ENCODE measurements around the gene RASA3. TPM values are rescaled to one million over a fixed set of nuclear protein-coding genes. Genes with fewer than 3 reads are reported as not detected.

Gene RASA3
- total RNA-seq, 1 experiment from 2014 or later: 9.1 TPM

DNA sequence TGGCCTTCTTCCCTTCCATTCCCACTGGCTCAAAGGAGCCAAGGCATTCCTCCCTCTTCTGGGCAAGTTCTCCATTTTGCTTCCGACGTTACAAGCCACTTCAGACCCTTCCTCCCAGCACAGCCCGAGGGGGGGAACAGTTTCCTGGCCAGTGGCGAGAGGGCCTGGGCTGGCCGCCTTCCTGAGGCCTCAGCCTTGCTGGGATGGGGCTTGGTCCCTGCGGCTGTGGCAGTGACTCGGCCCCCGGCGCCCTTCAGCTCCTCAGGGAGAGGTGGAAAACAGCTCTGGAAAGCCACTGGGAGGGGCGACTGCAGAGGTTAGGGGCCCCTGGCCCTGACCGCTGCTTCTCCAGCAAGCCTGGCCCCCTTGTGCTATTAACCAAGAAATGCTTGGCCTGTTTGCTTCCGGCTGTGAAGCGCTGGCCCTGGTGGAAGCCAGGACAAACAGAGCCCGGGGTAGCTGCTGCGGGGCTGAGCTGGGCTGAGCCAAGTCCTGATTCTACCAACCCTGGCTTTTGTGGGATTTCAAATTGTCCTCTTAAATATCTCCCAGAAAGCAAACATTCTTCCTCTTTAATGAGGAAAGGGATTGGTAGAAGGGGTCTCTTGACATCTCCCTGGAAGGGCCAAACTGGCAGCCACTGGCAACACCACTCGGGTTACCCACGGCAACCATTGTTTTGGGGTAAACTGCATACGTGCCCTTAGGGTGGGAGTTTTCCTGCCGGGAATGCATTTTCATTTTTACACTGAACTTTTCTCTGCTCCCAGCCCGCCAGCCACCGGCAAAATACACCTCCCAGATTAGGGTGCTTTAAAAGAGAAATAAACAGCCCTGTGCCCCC, 197.2 kb downstream of the RASA3 start:
- Histone ChIP-seq H3K9me3 (ENCODE audit: low read length) (no peaks in the 10 kb centered on the region), H3K4me1 (ENCODE audit: insufficient read depth, low read length) (no peaks in the 10 kb centered on the region), H3K4me3 (ENCODE audit: low read length) (no peak overlapping the region), H3F3A (ENCODE audit: low read length, unreplicated experiment) (no peaks in the 10 kb centered on the region), H3K27me3 (ENCODE audit: low read length) (no peaks in the 10 kb centered on the region), H3K4me2 (ENCODE audit: low read length) (no peak overlapping the region), H3K9ac (ENCODE audit: low read length) (no peak overlapping the region), H4K20me1 (ENCODE audit: low read length) (no peaks in the 10 kb centered on the region), H3K36me3 (ENCODE audit: low read depth, low read length) (no peaks in the 10 kb centered on the region), H3K27ac (ENCODE audit: low read length) (no peak overlapping the region), H3K79me2 (ENCODE audit: low read length) (no peaks in the 10 kb centered on the region), H3K9me2 (replicated peaks; ENCODE audit: low read length) (no peaks in the 10 kb centered on the region), H2AFZ (ENCODE audit: low read length) (no peak overlapping the region)
- no peak for TF ChIP-seq EZH2 (IDR thresholded peaks at IDR 0.05; ENCODE audit: low read length, unreplicated experiment)
- no peak for TF ChIP-seq EZH2phosphoT487 (IDR thresholded peaks at IDR 0.05; ENCODE audit: borderline replicate concordance, low read length)
- TF ChIP-seq, protein P1, sequence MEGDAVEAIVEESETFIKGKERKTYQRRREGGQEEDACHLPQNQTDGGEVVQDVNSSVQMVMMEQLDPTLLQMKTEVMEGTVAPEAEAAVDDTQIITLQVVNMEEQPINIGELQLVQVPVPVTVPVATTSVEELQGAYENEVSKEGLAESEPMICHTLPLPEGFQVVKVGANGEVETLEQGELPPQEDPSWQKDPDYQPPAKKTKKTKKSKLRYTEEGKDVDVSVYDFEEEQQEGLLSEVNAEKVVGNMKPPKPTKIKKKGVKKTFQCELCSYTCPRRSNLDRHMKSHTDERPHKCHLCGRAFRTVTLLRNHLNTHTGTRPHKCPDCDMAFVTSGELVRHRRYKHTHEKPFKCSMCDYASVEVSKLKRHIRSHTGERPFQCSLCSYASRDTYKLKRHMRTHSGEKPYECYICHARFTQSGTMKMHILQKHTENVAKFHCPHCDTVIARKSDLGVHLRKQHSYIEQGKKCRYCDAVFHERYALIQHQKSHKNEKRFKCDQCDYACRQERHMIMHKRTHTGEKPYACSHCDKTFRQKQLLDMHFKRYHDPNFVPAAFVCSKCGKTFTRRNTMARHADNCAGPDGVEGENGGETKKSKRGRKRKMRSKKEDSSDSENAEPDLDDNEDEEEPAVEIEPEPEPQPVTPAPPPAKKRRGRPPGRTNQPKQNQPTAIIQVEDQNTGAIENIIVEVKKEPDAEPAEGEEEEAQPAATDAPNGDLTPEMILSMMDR (conservative IDR thresholded peaks at IDR 0.05; ENCODE audit: low read depth, low read length): no peak
- DNase-seq: no peak
- BruUV-seq (replicated peaks): no TSS peak
- no peak for ATAC-seq
- CTCF ChIA-PET: no interaction called here
- intact Hi-C loops (cut with micrococcal nuclease): no loop called here
- POLR2A ChIA-PET (ENCODE audit: unreplicated experiment): no interaction called here

DNA sequence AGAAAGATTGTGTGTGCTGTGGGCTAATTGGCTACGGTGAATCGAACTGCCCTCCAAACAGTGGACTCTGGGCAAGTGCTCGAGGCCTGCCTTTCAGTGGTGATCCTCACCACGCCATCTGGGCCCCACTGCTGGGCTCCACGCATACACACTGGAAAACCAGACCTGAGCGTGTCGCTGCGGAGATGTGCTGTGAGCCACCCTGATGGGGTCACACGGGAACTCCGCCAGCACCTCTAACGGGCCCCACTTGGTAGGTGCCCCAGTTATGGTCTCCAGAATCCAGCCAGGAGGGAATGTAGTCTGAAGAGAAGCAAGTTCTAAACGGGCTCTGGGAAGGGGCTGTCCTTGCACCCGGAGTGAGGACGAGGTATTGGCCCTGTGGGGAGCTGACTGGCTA, 197.8 kb downstream of the RASA3 start:
- H3K27me3 ChIP-seq (ENCODE audit: low read length): no peaks in the 10 kb centered on the region
- no peak overlapping the region for H3K9ac ChIP-seq (ENCODE audit: low read length)
- H3K79me2 ChIP-seq (ENCODE audit: low read length): no peaks in the 10 kb centered on the region
- no peak overlapping the region for H2AFZ ChIP-seq (ENCODE audit: low read length)
- intact Hi-C loops (cut with micrococcal nuclease): no loop called here
- ChIA-PET CTCF (no interaction called here), POLR2A (ENCODE audit: unreplicated experiment) (no interaction called here)
- no peaks in the 10 kb centered on the region for H4K20me1 ChIP-seq (ENCODE audit: low read length)
- ATAC-seq: no peak
- no peaks in the 10 kb centered on the region for H3K9me2 ChIP-seq (replicated peaks; ENCODE audit: low read length)
- TF ChIP-seq EZH2phosphoT487 (IDR thresholded peaks at IDR 0.05; ENCODE audit: borderline replicate concordance, low read length) (no peak), EZH2 (IDR thresholded peaks at IDR 0.05; ENCODE audit: low read length, unreplicated experiment) (no peak)
- TF ChIP-seq, protein P1 (conservative IDR thresholded peaks at IDR 0.05; ENCODE audit: low read depth, low read length): no peak
- no peak for DNase-seq
- no peaks in the 10 kb centered on the region for H3K4me1 ChIP-seq (ENCODE audit: insufficient read depth, low read length)
- H3K4me3 ChIP-seq (ENCODE audit: low read length): no peak overlapping the region
- H3K36me3 ChIP-seq (ENCODE audit: low read depth, low read length): no peaks in the 10 kb centered on the region
- no peak overlapping the region for H3K27ac ChIP-seq (ENCODE audit: low read length)
- no TSS peak for BruUV-seq (replicated peaks)
- no peak overlapping the region for H3K4me2 ChIP-seq (ENCODE audit: low read length)
- no peaks in the 10 kb centered on the region for H3K9me3 ChIP-seq (ENCODE audit: low read length)
- H3F3A ChIP-seq (ENCODE audit: low read length, unreplicated experiment): no peaks in the 10 kb centered on the region

DNA sequence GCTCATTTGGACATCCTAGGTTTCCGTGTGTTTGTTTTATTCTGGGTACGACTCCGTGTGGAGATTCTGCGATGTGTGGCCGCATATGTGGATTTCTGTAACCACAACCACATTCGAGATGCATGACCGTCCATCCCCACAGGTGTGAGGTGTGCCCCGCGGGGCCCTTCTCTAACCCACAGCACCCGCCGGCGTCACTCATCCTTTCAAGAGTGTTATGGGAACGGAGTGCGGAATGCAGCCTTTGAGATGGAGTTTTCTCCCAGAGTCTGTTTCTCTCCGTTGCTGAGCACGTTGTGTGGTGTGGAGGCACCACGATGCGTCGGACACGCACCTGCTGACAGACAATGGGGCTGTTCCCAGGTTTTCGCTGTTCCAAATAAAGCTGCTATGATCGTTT, 198.5 kb downstream of the RASA3 start:
- Histone ChIP-seq H3K27me3 (ENCODE audit: low read length) (no peaks in the 10 kb centered on the region), H3K4me2 (ENCODE audit: low read length) (no peak overlapping the region), H3K9ac (ENCODE audit: low read length) (no peak overlapping the region), H3K36me3 (ENCODE audit: low read depth, low read length) (no peaks in the 10 kb centered on the region), H3K4me1 (ENCODE audit: insufficient read depth, low read length) (no peaks in the 10 kb centered on the region), H3K9me2 (replicated peaks; ENCODE audit: low read length) (no peaks in the 10 kb centered on the region), H3K9me3 (ENCODE audit: low read length) (no peaks in the 10 kb centered on the region), H2AFZ (ENCODE audit: low read length) (no peak overlapping the region), H3F3A (ENCODE audit: low read length, unreplicated experiment) (no peaks in the 10 kb centered on the region), H3K79me2 (ENCODE audit: low read length) (no peaks in the 10 kb centered on the region), H3K4me3 (ENCODE audit: low read length) (no peak overlapping the region), H4K20me1 (ENCODE audit: low read length) (no peaks in the 10 kb centered on the region), H3K27ac (ENCODE audit: low read length) (no peak overlapping the region)
- BruUV-seq (replicated peaks): no TSS peak
- intact Hi-C loops (cut with micrococcal nuclease): no loop called here
- TF ChIP-seq, protein P1 (conservative IDR thresholded peaks at IDR 0.05; ENCODE audit: low read depth, low read length): no peak
- no peak for TF ChIP-seq EZH2phosphoT487 (IDR thresholded peaks at IDR 0.05; ENCODE audit: borderline replicate concordance, low read length)
- TF ChIP-seq EZH2 (IDR thresholded peaks at IDR 0.05; ENCODE audit: low read length, unreplicated experiment): no peak
- DNase-seq (no peak), ATAC-seq (no peak)
- ChIA-PET CTCF (no interaction called here), POLR2A (ENCODE audit: unreplicated experiment) (no interaction called here)
